NCI-H510A treated with DMSO at 0.1 percent for 48 hours (cell line): Measurements from ENCODE around the gene SLC24A3.

ENCODE experiments used
- DNase-seq: peaks from one replicate; lab custom pipeline; 2025; lab: John Stamatoyannopoulos, UW

SLC24A3 gene

DNA sequence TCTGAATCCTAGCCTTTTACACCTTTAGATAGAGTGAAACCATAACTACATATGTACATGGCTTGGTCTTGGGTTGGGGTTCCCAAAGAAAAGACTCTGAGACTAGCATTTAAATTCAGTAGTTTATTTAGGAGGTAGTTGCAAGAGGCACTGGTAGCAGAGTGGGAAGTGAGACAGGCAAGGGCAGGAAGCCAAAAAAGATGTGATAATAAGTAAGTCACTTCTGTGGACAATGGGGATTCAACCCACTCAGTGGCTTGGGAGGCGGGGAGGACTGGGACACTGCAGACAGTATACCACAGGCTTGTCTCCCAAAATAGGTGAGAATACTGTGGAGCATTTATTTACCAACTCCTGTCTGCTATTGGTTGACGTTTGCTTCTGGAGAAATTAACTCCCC lies 131.9 kb downstream of the SLC24A3 start:
- no peak for DNase-seq

- no peak for DNase-seq
Measured at GRCh38 chr20:19347943-19348456, 135.6 kb downstream of the SLC24A3 start.

DNA sequence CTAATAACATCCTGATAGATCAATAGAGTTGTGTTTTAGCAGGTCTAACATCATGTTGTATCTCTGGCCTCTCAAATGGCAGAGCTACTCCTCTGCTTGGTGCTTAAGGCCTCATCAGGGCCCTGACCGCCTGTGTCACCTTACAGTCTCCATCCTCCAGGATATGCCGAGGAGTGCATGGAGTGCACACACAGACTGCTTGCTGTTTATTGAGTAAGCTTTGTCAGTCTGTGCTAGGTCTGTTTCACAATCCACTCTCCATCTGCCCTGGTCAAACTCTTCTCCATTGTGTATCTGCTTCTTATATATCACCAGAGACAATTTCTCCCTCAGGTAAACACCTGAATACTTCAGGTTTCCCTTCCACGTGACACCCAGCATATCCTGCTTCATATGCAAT lies 136.1 kb downstream of the SLC24A3 start:
- peak; percentile 86 for DNase-seq

DNA sequence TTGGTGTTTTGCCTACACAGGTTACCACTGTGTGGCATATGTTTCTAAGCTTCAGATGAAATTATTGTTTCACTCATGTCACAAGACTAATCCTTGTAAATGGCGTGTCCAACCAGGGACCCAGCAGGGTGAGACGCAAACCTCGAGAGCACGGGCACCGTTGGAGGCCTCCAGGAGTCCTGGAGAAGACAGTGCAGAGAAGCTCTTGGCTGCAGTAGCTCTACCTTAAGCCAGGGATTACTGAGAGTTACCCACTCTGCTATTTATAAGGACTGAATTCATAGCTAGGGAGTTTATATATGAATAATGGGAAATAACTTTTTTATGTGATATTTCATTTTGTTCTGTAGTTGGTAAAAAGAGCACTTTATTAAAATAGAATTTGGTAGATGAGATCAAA lies 137.4 kb downstream of the SLC24A3 start:
- DNase-seq: no peak

- DNase-seq: no peak
Measured at GRCh38 chr20:19351542-19351941, 139.1 kb downstream of the SLC24A3 start.

DNA sequence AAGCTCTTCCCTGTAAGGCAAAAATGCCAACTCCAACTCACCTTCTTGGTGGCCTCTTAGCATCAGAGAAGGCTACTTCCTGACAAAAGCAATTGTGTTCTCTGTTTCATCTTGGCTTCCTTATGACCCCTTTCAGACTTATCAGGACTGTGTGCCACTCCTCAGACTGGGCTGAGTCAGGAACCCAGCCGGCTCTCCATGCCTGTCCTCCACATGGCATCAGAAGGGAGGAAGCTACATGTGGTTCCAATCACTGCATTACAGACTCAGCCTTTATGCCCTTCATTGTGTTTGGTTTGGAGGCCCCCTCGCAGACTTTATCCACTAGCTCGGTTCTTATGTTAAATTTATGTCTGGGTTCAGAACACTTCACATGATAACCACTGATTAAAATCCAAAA lies 142.5 kb downstream of the SLC24A3 start:
- DNase-seq: no peak

DNA sequence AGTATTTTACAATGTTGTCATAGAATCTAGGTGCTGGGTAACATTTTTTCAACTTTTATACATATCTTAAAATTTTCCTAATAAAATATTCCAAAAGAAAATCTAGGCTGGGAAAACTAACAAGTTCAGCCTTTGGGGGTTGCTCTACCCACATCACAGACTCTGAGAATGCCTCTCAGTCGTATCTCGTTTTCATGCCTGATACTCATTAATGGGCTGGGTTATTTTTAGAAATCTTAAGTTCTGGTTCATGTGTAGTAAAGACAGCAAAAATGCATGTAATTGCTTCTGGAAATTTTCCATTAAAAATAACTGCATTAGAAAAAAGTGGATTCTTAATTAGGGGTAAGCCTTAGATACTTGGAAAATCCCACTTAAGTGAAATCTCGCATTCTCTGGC lies 149.3 kb downstream of the SLC24A3 start:
- no peak for DNase-seq

DNA sequence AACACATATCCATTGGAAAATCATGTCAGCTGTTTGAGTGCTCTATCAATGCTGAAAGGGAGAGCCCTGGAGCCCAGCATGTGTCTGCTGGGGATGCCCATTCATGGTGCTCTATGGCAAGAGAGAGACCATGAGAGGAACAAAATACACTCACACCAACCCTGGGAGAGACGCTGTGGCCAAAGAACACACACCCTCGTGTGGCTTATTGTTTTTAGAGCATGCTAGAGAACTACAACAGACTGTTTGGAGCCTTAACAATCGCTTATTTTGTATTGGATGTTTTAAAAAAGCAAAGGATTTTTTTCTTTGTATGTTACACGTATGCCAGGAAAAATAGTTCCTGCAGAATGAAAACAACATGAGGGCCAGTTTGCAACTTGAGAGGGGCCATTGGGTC lies 151.0 kb downstream of the SLC24A3 start:
- no peak for DNase-seq

DNA sequence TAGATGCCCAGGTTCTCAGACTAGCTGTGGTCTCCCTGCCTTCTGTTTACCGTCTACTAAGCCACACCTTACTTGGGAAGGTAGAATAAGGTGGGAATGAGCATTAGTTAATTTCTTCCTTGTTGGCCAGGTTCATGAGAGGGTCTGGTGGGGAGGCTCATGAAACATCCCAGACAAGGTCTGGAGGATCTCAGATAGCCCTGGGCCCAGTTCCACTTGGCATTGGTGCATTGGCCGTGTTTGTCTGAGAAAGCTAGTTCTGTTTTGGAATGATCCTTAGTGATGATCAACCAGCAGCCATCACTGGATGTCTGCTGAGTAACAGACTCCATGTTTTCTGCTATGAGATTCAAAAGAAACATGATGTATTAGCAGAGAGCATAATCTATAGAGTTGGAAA lies 155.1 kb downstream of the SLC24A3 start:
- DNase-seq: no peak

DNA sequence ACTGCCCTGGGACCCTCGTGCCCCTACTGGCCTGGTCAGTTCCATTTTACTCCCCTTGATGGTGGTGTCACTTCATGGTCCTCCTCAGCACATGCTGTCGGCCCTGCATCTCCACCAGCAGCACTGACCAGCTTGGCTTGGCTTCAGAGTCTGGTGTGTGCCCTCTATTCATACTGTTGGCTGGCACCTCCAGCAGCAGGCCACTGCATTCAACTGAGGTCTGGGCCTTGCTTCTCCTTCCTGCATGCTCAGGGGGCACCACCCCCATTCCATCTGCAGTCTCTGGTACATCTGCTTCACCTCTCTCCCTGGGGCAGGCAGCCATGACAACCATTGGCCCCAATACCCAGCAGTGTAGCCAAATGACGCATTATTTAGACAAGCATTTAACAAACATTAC lies 155.9 kb downstream of the SLC24A3 start:
- DNase-seq: no peak

- DNase-seq: no peak
Measured at GRCh38 chr20:19370076-19371075, 157.9 kb downstream of the SLC24A3 start.

DNA sequence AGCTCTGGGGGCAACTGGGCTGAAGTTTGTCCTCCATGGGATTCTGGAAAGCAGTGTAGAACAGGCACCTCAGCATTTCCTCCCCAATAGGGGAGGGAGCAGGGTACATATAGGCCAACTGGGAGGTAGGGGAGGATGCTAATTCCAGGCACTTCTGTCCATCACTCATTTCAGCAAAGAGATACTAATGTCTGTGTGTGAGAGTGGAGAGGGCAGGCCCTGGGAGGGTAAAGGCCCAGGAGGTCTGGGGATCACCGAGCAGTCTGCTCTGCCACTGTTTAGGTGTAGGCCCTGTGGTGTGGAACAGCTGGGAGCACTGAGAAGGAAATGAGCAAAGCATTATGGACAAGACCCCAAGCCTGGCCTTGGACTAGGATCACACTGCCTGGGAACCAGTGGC lies 158.7 kb downstream of the SLC24A3 start:
- DNase-seq: no peak

DNA sequence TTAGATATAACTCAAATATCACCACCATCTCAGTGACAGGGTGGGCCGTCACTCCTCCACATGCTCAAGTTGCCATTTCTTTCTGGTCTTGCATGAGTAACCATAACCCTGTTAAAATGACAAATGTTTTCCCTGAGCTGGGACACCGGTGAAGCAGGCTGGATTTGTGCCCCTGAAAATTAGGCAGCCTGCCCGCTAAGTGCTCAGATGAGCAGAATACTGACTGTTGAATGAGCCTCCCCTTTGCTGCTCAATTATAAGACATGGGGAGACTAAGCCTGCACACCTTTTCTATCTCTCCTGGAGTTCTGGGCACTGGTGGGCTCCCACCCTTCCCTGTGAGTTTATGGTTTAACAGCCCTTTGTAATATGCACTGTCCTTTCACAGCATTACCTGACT lies 161.8 kb downstream of the SLC24A3 start:
- DNase-seq: no peak

- no peak for DNase-seq
Measured at GRCh38 chr20:19375395-19375794, 163.0 kb downstream of the SLC24A3 start.

GRCh38 chr20:19375801-19376200 lies 163.4 kb downstream of the SLC24A3 start:
- no peak for DNase-seq

DNA sequence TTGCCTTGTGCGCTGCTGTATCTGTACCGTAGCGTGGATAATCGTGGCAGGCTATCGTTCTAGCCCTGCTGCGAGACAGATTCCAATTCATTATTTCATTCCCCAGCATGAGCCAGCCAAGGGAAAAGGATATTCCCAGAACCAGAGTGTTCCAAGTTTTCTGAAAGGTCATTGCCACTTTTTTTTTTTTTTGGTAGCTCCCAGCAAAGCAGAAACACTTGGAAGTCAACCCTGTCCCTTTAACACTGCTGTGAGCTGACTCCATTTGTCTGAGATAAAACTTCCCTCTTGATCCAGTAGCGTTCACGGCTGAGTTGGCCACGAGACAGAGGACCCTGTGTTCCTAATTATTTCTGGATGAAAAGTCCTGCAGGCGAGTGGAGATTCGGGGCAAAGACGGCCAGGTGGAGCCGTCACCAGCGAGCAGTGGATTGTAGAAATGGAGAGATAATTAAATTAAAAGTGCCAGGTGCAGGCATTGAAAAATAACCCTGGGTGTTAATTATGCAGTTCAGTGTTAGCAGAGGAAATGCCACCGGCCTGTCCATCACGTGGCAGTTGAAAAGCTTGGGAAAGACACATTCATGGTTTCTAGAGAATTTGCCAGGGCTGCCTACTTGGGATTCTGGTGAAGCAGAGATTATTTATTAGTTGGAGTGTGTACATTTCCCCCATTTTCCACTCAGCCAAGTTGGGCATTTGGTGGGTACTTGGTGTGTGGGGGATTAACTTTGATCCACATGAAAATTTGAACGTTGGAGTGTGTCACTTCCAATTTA lies 164.2 kb downstream of the SLC24A3 start:
- DNase-seq: no peak

DNA sequence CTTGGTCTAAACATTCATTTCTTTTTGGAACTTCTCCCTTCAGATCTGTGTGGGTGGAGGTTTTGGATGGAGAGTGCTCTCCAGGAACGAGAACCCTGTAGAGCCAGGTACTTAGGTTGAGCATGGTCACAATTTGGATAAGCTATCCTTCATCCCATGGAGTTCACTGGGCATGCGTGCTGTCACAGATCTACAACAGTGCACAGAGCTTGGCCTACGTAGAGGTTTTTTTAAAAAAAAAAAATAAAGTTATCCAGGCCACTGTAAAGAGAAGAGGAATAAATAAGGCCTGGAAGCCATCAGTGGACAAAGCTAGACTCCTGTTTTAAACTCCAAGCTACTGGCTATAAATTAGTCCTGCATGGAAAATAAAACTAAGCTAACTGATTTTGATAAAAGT lies 165.6 kb downstream of the SLC24A3 start:
- DNase-seq: no peak

DNA sequence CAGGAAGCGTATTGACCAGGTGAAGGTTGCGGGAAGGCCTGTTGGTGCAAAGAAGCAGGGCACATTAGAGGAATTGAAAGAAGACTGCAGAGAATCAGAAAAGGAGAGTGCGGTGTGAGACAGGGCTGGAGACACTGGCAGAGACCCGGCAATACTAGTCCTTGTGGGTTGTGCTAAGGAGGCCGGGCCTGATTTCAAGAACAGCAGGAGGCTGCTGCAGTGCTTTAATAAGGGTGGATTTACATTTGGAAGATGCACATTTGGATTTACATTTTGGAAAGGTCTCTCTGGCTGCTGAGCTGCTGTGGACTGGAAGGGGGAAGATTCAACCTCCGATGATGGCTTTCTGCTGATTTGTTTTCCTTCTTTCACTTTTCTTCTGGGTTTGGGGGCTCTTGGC lies 167.8 kb downstream of the SLC24A3 start:
- no peak for DNase-seq

- DNase-seq: no peak
Measured at GRCh38 chr20:19381947-19382346, 169.5 kb downstream of the SLC24A3 start.

DNA sequence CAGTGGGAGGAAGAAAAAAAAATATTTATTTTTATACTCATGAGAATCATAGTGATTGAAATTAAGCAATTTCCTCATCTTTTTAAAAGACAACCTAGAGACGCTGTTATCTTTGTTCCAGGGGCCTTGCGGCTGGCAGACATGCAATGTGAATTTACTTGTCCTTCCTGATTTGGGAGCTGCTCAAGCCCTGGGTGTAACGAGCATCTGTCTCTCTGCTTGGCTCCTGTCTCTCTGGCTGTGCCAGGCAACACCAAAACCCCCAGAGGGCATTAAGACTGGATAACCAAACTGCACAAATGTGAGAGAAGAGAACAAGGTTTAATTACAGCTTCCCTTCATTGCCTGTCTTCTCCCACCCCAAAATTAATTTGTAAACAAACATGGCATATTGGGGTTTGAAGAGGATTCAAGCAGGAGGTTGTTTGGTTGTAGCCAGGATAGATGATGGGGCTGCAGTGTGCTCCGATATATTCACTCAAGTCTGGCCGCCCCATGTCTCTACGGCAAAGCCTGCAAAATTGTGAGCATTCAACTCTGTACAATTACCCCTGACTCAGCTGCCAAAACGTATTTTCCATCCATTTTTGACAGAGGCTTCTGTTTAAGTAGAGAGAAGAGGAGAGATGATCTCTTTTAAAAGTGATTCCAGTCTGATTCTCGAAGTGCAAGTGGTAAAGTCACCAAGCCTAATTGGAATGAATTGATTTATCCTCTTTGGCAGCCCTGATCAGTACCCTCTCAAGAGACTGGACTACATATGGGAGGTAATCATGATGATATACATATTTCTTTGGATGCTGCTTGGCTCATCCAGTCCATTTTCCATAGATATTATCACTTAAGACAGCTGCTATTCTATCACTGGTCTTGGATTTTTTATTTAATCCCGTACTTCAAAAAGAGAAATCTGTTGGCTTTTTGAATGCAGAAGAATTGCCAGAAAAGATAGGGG lies 170.2 kb downstream of the SLC24A3 start:
- no peak for DNase-seq

- DNase-seq: no peak
Measured at GRCh38 chr20:19384940-19385339, 172.5 kb downstream of the SLC24A3 start.

- no peak for DNase-seq
Measured at GRCh38 chr20:19387251-19387650, 174.8 kb downstream of the SLC24A3 start.
